ENCODE results near the gene ATG14. TPM values are rescaled to one million over a fixed set of nuclear protein-coding genes. Genes with fewer than 3 reads are reported as not detected.
A peak's percentile ranks its signal among the peaks of the same experiment; 100 is the strongest.

ATG14 gene
- total RNA-seq, 2 donors from 2014 or later, result 5.4 to 7.2 TPM

GRCh38 chr14:55352201-55352600, 59.4 kb downstream of the ATG14 start:
- H3K4me1 ChIP-seq, result peaks cover 5% of the 10 kb centered on the region
- intact Hi-C loops (cut with DNase I), result loop anchor here (5.0 kb wide), 1 partner anchor 80 kb away; the partner anchor contains the start of gene FBXO34
- H3K36me3 ChIP-seq, result peaks cover 4% of the 10 kb centered on the region
- DNase-seq, result no peak
- TF ChIP-seq CTCF (IDR thresholded peaks at IDR 0.05), result no peak
- no peaks in the 10 kb centered on the region for H3K9me3 ChIP-seq
- H3K27me3 ChIP-seq, result no peaks in the 10 kb centered on the region
- no peak overlapping the region for H3K27ac ChIP-seq
- H3K4me3 ChIP-seq, result no peak overlapping the region
- H3K9ac ChIP-seq (ENCODE audit: low read depth in 2 of 2, low read length in 2 of 2), result no peak overlapping the region

- no peak for DNase-seq
- Histone ChIP-seq H3K9me3 (no peaks in the 10 kb centered on the region), H3K27ac (no peak overlapping the region), H3K9ac (ENCODE audit: low read depth in 2 of 2, low read length in 2 of 2) (no peak overlapping the region), H3K36me3 (peaks cover 4% of the 10 kb centered on the region), H3K4me1 (peaks cover 5% of the 10 kb centered on the region), H3K4me3 (no peak overlapping the region), H3K27me3 (no peaks in the 10 kb centered on the region)
- intact Hi-C loops (cut with DNase I), result loop anchor here (5.0 kb wide), 1 partner anchor 79 kb away; the partner anchor contains the start of gene FBXO34
- no peak for TF ChIP-seq CTCF (IDR thresholded peaks at IDR 0.05)
Observed at GRCh38 chr14:55351111-55351510, 60.5 kb downstream of the ATG14 start.

- Histone ChIP-seq H3K9ac (ENCODE audit: low read depth in 2 of 2, low read length in 2 of 2) (no peak overlapping the region), H3K27ac (no peak overlapping the region)
- intact Hi-C loops (cut with DNase I), result loop anchor here (5.0 kb wide), 1 partner anchor 78 kb away; the partner anchor contains the start of gene FBXO34
Observed at GRCh38 chr14:55350461-55350860, 61.2 kb downstream of the ATG14 start.

GRCh38 chr14:55349565-55349964, 62.1 kb downstream of the ATG14 start:
- Histone ChIP-seq H3K36me3 (no peaks in the 10 kb centered on the region), H3K27ac (peak overlapping the region; percentile 41), H3K27me3 (no peaks in the 10 kb centered on the region), H3K9ac (ENCODE audit: low read depth in 2 of 2, low read length in 2 of 2) (no peak overlapping the region), H3K4me3 (no peak overlapping the region), H3K4me1 (peaks cover 5% of the 10 kb centered on the region), H3K9me3 (no peaks in the 10 kb centered on the region)
- TF ChIP-seq CTCF (IDR thresholded peaks at IDR 0.05), result no peak
- peak; percentile 64 for DNase-seq
- intact Hi-C loops (cut with DNase I), result no loop called here

More at GRCh38 chr14:55350461-55350860, 61.2 kb downstream of the ATG14 start:
- H3K27me3 ChIP-seq, result no peaks in the 10 kb centered on the region
- peaks cover 1% of the 10 kb centered on the region for H3K36me3 ChIP-seq
- peaks cover 5% of the 10 kb centered on the region for H3K4me1 ChIP-seq
- no peak overlapping the region for H3K4me3 ChIP-seq
- DNase-seq, result no peak
- no peak for TF ChIP-seq CTCF (IDR thresholded peaks at IDR 0.05)
- H3K9me3 ChIP-seq, result no peaks in the 10 kb centered on the region

GRCh38 chr14:55348766-55349453, 62.7 kb downstream of the ATG14 start:
- no peak for DNase-seq

More at GRCh38 chr14:55348766-55349453, 62.7 kb downstream of the ATG14 start:
- Histone ChIP-seq H3K36me3 (no peaks in the 10 kb centered on the region), H3K27me3 (no peaks in the 10 kb centered on the region), H3K4me1 (no peaks in the 10 kb centered on the region), H3K9ac (ENCODE audit: low read depth in 2 of 2, low read length in 2 of 2) (peak overlapping the region in 1 of 2 donors; percentile 38), H3K27ac (peak overlapping the region; percentile 6), H3K9me3 (no peaks in the 10 kb centered on the region), H3K4me3 (no peak overlapping the region)
- no peak for TF ChIP-seq CTCF (IDR thresholded peaks at IDR 0.05)
- intact Hi-C loops (cut with DNase I), result no loop called here

Data from colonic mucosa (tissue), 4 donors.